K562 (cell line): ENCODE measurements around the gene POLR2J. TPM values are rescaled to one million over a fixed set of nuclear protein-coding genes. Genes with fewer than 3 reads are reported as not detected.

Experiments
- ARID3A ChIP-seq: IDR thresholded peaks from 2 replicates; pipeline ENCODE4 v1.6.1; 2012; ENCODE audit warnings: low read depth, low read length, improper control_type of control experiment, borderline replicate concordance
- ATF7 ChIP-seq: fragments of 450-650 bp; IDR thresholded peaks from 2 replicates; pipeline ENCODE4 v1.7.1; 2014; ENCODE audit warnings: mild to moderate bottlenecking, moderate library complexity
- BCOR ChIP-seq: fragments of 450-650 bp; IDR thresholded peaks from 2 replicates; pipeline ENCODE4 v1.6.1; 2016
- BMI1 ChIP-seq: fragments of 150-350 bp; IDR thresholded peaks from 2 replicates; pipeline ENCODE4 v1.6.1; 2014; ENCODE audit warnings: low read length
- CBFA2T3 ChIP-seq: fragments of 450-650 bp; IDR thresholded peaks from 2 replicates; pipeline ENCODE4 v1.6.1; 2017
- FOXA1 ChIP-seq: fragments of 450-650 bp; IDR thresholded peaks from 2 replicates; pipeline ENCODE4 v1.6.1; 2016; ENCODE audit warnings: mild to moderate bottlenecking, borderline replicate concordance
- GMEB1 ChIP-seq: fragments of 250-450 bp; sonication (Bioruptor Pico); IDR thresholded peaks from 2 replicates; pipeline ENCODE4 v1.4.0; 2020; ENCODE audit warnings: mild to moderate bottlenecking
- HBP1 ChIP-seq: fragments of 450-650 bp; formaldehyde crosslinking; IDR thresholded peaks from 2 replicates; pipeline ENCODE4 v1.4.0; 2022; ENCODE audit warnings: missing genetic modification characterization
- HNRNPH1 ChIP-seq: fragments of 200-400 bp; formaldehyde crosslinking; optimal IDR thresholded peaks from 2 replicates; pipeline ENCODE3; 2017; ENCODE audit warnings: low read depth, mild to moderate bottlenecking, low read length, moderate library complexity
- MEIS2 ChIP-seq: fragments of 450-650 bp; IDR thresholded peaks from 2 replicates; pipeline ENCODE4 v1.6.1; 2014; ENCODE audit warnings: mild to moderate bottlenecking; ENCODE audit not compliant: partially characterized antibody
- NCOA4 ChIP-seq: fragments of 450-650 bp; IDR thresholded peaks from 2 replicates; pipeline ENCODE4 v1.6.1; 2018; ENCODE audit warnings: mild to moderate bottlenecking; ENCODE audit not compliant: partially characterized antibody
- NR2C2 ChIP-seq, 2 experiments: fragments of 200-800 bp in 1 of 2; sonication (Bioruptor generic) in 1 of 2; sonication (generic) in 1 of 2; formaldehyde crosslinking in 1 of 2; IDR thresholded peaks; 2 replicates each; pipeline versions ENCODE4 v1.6.1 to v1.8.0; 2016 to 2022; ENCODE audit warnings: mild to moderate bottlenecking in 1 of 2, missing compliant biosample characterization in 1 of 2, missing genetic modification characterization in 1 of 2, missing genetic modification reagents in 1 of 2
- PHB2 ChIP-seq: fragments of 450-650 bp; IDR thresholded peaks from 2 replicates; pipeline ENCODE4 v1.6.1; 2017; ENCODE audit warnings: low read depth
- PYGO2 ChIP-seq: fragments of 450-650 bp; IDR thresholded peaks from 2 replicates; pipeline ENCODE4 v1.6.1; 2016; ENCODE audit warnings: mild to moderate bottlenecking, missing genetic modification characterization, moderate library complexity, missing compliant biosample characterization
- RBM15 ChIP-seq: fragments of 200-400 bp; formaldehyde crosslinking; IDR thresholded peaks from 2 replicates; pipeline ENCODE4 v1.6.1; 2018; ENCODE audit warnings: mild to moderate bottlenecking, low read length, moderate library complexity; ENCODE audit not compliant: insufficient read depth
- SMAD1 ChIP-seq: fragments of 150-350 bp; IDR thresholded peaks from 2 replicates; pipeline ENCODE4 v1.6.1; 2014; ENCODE audit warnings: low read length, low read depth; ENCODE audit not compliant: partially characterized antibody
- SMARCE1 ChIP-seq: fragments of 450-650 bp; IDR thresholded peaks from 2 replicates; pipeline ENCODE4 v1.7.1; 2016; ENCODE audit warnings: mild to moderate bottlenecking
- TCF7L2 ChIP-seq: fragments of 150-350 bp; IDR thresholded peaks from 2 replicates; pipeline ENCODE4 v1.6.1; 2016; ENCODE audit warnings: low read depth, mild to moderate bottlenecking, low read length, moderate library complexity
- USF1 ChIP-seq: sonication (generic); formaldehyde crosslinking; IDR thresholded peaks from 2 replicates; pipeline ENCODE4 v1.9.0; 2022; ENCODE audit warnings: mild to moderate bottlenecking, missing genetic modification reagents
- ZBTB7A ChIP-seq: IDR thresholded peaks from 2 replicates; pipeline ENCODE4 v1.6.1; 2011; ENCODE audit warnings: low read depth, mild to moderate bottlenecking, low read length, moderate library complexity, borderline replicate concordance; ENCODE audit not compliant: control insufficient read depth
- ZFP1 ChIP-seq: fragments of 450-650 bp; formaldehyde crosslinking; IDR thresholded peaks from 2 replicates; pipeline ENCODE4 v1.4.0; 2020; ENCODE audit warnings: mild to moderate bottlenecking, mixed read lengths
- ZNF589 ChIP-seq: fragments of 200-800 bp; sonication (Bioruptor generic); IDR thresholded peaks from 2 replicates; pipeline ENCODE4 v1.6.1; 2016; ENCODE audit warnings: low read depth, missing genetic modification characterization, missing compliant biosample characterization
- ZNF695 ChIP-seq: fragments of 450-650 bp; formaldehyde crosslinking; IDR thresholded peaks from 2 replicates; pipeline ENCODE4 v1.4.0; 2020; ENCODE audit warnings: mild to moderate bottlenecking, moderate library complexity
- polyA plus RNA-seq, 8 experiments: library from polyadenylated mRNA; depleted of rRNA in 4 of 8; stranded (reverse) in 5 of 8; unstranded in 3 of 8; fragments of >200 nt; fragmentation: Nextera tagmentation in 2 of 8; fragmentation: Illumina TruSeq in 1 of 8; extraction: Ambion mirVana in 2 of 8; extraction: Trizol in 1 of 8; gene quantifications; 2 replicates each; pipeline versions ENCODE4 v1.2.1 to v1.2.3, GENCODE V29; 2011 to 2014; ENCODE audit warnings: inconsistent platforms in 1 of 8, missing spikeins in 1 of 8
- total RNA-seq, 7 experiments: library from RNA; depleted of rRNA in 6 of 7; stranded (reverse); fragments of >200 nt in 6 of 7; fragmentation: Illumina TruSeq in 2 of 7; extraction: Trizol in 2 of 7; gene quantifications; 2 replicates each; pipeline versions ENCODE4 v1.2.1 to v1.2.3, GENCODE V29; 2011 to 2021; ENCODE audit warnings: low replicate concordance in 1 of 7

POLR2J gene
- total and polyA plus RNA-seq, 9 of the 15 experiments (the other 6 are each of a cell fraction or from before 2014, with no cell fraction given): 32.3 to 220 (median 113) TPM

- TF ChIP-seq MEIS2 (peak; percentile 54), BMI1 (no peak), NR2C2 (CRISPR knock-in tag; IDR thresholded peaks at IDR 0.05) (no peak), NR2C2 (tag; IDR thresholded peaks at IDR 0.05) (peak; percentile 54), HBP1 (CRISPR knock-in tag) (no peak), HNRNPH1 (no peak), BCOR (0 out of 2 replicates have a peak, but pooled peaks have one; percentile 37), ATF7 (peak; percentile 48; the same call in 1 of the 2 replicates), ZBTB7A (peak; percentile 48; the same call in 1 of the 2 replicates), FOXA1 (no peak), TCF7L2 (no peak), ZNF589 (CRISPR knock-in tag) (peak; percentile 67; the same call in 1 of the 2 replicates), ZFP1 (CRISPR knock-in tag) (no peak), GMEB1 (CRISPR knock-in tag) (no peak), PHB2 (no peak), CBFA2T3 (peak; percentile 42), SMARCE1 (peak; percentile 68), SMAD1 (peak; percentile 47), ARID3A (peak; percentile 60; the same call in 1 of the 2 replicates), PYGO2 (tag) (no peak), ZNF695 (CRISPR knock-in tag) (no peak), RBM15 (no peak), USF1 (CRISPR knock-in tag) (no peak), NCOA4 (no peak)
Measured at GRCh38 chr7:102439963-102440795, 38.5 kb downstream of the POLR2J start (continued).
